GM12872 (cell line): ENCODE data around the gene ANKS1B.

Experiments used
- TF ChIP-seq, protein P1 (sequence below): IDR thresholded peaks from 3 replicates; pipeline ENCODE4 v1.5.1; 2011; ENCODE audit warnings: low read depth, mild to moderate bottlenecking, low read length, moderate library complexity; ENCODE audit not compliant: insufficient read depth

ANKS1B gene

DNA sequence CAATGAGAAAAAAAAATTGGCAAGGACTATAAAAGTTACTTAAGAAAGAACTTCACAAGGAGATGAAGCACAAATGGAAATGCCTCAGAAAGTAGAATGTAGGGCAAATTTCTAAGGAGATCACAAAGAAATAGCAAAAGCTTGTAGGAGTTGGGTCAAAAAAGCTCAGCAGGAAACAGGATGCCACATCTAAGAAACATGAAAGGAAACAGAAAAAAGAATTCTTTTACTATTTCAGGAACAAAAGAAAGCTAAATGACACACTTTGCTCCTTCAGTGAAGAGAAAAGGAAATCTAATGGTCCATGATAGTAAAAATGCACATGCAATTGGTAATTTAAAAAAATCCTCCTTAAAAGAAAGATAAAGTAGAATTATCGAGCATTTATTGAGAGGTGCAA lies 789.3 kb downstream of the ANKS1B start:
- TF ChIP-seq, protein P1, sequence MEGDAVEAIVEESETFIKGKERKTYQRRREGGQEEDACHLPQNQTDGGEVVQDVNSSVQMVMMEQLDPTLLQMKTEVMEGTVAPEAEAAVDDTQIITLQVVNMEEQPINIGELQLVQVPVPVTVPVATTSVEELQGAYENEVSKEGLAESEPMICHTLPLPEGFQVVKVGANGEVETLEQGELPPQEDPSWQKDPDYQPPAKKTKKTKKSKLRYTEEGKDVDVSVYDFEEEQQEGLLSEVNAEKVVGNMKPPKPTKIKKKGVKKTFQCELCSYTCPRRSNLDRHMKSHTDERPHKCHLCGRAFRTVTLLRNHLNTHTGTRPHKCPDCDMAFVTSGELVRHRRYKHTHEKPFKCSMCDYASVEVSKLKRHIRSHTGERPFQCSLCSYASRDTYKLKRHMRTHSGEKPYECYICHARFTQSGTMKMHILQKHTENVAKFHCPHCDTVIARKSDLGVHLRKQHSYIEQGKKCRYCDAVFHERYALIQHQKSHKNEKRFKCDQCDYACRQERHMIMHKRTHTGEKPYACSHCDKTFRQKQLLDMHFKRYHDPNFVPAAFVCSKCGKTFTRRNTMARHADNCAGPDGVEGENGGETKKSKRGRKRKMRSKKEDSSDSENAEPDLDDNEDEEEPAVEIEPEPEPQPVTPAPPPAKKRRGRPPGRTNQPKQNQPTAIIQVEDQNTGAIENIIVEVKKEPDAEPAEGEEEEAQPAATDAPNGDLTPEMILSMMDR = no peak

DNA sequence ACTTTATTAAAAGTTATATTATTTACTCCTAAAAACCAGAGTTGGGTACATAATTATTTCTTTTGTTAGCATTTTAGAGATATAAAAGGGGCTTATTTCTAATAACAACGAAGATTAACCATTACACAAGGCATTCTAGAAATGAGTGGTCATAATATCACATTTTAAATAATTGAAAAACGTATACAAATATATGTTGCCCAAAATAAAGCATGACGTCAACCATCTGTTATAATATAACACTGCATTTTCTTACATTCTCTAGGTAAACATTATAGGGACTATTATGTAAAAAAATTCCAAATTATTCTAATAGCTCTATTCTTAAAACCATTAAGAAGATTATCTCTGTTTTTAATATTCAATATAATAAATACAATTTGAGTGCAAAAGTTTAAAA lies 792.2 kb downstream of the ANKS1B start:
- TF ChIP-seq, protein P1 = no peak

DNA sequence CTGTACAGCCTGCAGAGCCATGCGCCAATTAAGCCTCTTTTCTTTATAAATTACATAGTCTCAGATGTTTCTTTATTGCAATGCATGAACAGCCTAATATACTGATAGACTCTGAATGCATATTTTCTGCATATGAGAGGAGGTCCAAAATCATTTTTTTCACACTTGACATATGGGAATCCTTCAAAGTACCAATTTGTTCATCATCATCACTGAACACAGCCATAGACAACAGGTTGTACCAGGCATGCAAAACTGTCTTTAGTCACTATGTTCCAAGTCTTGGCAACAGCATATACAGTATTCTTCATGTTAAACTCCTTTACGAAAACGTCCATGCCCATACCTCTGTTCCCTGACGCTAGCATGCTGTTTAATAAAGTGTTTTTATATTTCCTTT lies 807.9 kb downstream of the ANKS1B start:
- TF ChIP-seq, protein P1 = no peak

DNA sequence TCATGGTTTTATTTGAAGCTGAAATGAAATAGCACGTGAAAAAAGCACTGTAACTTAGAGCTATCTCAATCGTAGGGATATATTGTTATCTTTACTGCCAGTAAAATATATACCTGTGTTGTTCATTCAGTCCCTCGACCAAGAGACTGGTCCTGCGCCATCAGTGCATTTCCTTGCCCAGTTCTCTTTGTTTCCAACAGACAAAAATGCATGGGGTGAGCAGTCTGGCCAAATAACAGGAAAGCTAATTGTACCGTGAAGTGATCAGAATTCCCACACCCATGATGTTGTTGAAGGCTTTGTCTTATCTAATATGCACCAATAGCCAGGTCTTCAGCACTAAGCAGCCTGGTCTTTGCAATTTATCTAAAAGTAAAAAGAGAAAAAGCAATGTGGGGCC lies 814.3 kb downstream of the ANKS1B start:
- TF ChIP-seq, protein P1 = no peak

DNA sequence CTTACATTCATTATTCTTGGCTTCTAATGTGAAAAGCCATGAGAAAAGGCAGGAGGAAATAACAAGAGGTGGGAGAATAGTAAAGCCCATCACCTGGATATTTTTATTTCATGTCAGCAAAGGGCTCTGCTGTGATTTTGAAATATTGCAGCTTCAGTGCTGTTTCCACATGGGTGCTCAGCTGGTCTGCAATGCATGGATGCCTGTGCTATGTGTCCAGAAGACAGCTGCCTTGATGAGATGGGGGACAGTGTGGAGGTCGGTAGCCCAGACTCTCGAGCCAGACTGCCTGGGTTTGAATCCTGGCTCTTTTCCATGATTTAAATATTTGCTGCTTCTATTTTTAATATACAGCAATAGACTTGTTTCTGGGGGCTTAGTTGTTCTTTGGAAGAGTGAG lies 814.7 kb downstream of the ANKS1B start:
- TF ChIP-seq, protein P1 = no peak

DNA sequence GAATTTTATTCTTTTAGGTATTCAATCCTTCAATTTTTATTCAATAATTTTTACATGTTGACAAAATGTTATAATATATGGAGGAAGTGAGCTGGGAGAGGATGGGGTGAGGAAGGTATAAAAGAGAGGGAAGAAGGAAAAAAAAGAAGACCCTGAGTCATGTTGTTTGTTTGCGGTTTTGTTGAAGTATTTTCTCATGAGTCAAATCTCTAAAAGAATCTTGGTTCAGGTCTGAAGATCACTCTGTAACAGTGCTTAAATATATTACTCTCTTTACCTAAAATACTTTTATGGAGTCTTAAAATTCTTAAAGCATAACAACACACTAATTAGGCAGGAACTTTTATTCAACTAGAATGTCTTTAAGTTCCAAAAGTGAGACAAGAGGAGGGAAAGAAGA lies 826.8 kb downstream of the ANKS1B start:
- TF ChIP-seq, protein P1 = no peak

DNA sequence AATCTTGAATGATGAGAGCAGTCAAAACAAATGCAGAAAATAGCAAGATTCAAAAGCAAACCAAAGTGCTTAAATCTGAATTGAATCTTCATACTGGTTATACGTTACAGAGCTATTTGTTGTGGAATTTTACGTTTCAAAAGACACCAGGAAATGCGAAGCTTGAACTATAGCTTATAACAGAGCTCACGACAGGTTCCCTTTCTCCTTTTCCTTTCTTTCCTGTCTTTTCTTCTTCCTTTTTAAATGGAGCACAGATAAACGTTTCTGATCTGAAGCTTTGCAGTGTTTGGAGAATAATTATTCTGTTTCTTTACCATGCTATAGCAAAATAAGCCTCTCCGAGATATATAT lies 829.8 kb downstream of the ANKS1B start:
- TF ChIP-seq, protein P1 = no peak
